ENCODE results near the gene DYNLT2B.
"Not testable (repeated sequence)": the region's sequence is repeated elsewhere in the genome, so short reads cannot be mapped to it uniquely, and the experiment has no call there.

Gene DYNLT2B

DNA sequence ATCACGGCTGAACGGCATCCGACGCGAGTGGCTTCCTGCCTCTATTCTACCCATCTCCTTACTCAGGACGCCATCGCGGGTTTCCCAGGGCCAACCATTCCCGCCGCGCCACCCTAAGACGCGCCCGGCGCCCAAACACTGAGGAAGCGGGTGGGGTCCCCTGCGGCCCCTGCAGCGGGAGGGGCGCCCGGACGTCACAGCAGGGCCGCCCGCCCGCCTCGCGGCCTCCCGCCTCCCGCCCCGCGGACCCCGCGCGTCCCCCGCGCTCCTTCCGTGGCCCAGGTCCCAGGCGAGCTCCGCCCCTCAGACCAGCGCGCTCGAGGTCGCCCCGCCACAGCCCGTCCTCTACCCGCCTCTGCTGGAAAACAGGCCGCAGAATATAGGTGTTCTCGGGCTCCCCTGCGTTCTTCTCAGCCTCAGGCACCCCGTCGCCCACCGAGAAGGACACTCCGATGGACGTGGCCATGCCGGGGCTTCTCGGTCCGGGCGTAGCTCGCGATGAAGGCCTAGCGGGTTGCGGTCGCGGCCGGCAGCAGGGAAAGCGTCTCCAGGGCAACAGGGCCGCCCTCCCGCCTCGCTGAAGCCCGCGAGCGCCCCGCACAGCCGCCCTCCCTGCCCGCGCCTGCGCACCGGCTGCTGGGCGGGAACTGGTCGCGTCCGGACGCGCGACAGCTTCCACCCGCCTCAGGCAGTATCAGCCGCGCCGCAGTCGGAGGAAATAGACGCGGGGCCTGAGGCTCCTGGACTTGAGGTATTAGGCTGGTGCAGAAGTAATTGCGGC lies at the start of gene DYNLT2B:
TSS of gene DYNLT2B (minus strand) at position 554 of the 781 bp plus-strand sequence. CDS start at position 466, 88 bp downstream.
- H3K4me3 ChIP-seq (ENCODE audit: low read depth, low read length), result peak within 1 kb of the TSS; percentile 80

DNA sequence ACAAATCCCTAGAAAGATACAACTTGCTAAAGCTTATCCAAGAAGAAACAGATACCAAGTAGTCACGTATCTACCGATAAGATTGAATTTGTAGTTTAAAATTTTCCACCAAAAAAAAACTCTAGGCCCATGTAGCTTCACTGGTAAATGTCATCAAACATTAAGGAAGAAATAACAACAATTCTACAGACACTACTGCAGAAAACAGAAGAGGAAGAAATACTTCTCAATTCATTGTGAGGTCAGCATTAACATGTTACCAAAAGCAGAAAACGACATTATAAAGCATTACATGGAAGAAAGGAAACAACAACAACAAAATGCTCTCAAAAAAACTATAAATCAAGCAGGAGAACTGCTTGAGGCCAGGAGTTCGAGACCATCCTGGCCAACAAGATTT lies 47.7 kb upstream of the DYNLT2B start:
- no peak overlapping the region for H3K4me3 ChIP-seq (ENCODE audit: low read depth, low read length)

DNA sequence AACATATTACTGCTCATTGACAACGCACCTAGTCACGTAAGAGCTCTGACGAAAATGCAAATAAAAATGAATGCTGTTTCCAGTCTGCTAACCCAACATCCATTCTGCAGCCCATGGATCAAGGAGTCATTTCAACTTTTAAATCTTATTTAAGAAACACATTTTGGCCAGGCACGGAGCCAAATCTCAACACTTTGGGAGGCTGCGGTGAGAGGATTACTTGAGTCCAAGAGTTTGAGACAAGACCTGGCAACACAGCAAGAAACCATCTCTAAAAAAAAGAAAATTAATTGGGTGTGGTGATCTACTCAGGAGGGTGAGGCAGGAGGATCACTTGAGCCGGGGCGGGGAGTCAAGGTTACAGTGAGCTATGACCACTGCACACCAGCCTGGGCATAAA lies 42.5 kb upstream of the DYNLT2B start:
- H3K4me3 ChIP-seq (ENCODE audit: low read depth, low read length), result no peak overlapping the region

DNA sequence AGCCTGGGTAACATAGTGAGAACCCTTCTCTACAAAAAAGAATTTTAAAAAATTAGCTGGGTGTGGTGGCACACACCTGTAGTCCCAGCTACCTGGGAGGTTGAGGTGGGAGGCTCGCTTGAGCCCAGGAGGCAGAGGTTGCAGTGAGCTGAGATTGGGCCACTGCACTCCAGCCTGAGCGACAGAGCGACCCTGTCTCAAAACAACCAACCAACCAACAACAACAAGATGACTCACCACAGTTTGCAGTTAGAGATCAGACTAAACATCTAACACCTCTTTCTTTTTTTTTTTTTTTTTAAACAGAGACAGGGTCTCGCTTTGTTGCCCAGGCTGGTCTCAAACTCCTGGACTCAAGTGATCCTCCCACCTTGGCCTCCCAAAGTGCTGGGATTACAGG lies 40.5 kb upstream of the DYNLT2B start:
- H3K4me3 ChIP-seq (ENCODE audit: low read depth, low read length), result not testable (repeated sequence)

DNA sequence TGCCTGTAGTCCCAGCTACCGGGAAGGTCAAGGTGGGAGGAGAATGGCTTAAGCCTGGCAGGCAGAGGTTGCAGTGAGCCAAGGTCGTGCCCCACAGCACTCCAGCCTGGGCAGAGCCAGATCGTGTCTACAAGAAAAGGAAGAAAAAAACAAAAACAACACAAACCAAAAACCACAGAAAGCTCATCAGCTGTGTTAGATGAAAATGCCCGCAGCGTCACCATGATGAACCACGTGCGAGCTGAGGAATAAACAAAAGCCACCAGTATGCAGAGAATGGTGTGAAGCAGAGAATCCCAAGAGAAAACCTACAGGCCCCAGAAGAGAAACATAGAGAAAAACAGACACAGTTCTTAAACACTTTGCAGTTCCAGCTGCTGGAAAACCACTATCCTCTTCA lies 39.9 kb upstream of the DYNLT2B start:
- H3K4me3 ChIP-seq (ENCODE audit: low read depth, low read length), result no peak overlapping the region

DNA sequence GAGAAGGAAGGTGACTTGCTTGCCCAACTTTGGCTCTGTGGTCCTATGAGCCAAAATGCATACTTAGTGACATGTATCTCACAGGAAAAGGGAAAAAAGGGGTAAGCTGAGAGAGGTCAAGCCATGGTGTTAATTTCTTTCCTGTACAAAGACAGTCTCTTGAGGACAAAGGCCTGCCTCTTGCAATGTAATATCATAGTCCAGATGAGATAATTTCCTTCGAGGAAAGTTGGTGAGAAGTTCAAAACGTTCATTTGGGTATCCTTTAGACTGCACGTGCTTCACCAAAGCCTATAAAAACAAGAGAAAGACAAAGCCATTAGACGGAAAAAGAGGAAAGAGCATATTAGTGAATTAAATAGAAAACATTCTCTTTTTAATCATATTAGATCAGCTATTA lies 38.5 kb upstream of the DYNLT2B start:
- no peak overlapping the region for H3K4me3 ChIP-seq (ENCODE audit: low read depth, low read length)

DNA sequence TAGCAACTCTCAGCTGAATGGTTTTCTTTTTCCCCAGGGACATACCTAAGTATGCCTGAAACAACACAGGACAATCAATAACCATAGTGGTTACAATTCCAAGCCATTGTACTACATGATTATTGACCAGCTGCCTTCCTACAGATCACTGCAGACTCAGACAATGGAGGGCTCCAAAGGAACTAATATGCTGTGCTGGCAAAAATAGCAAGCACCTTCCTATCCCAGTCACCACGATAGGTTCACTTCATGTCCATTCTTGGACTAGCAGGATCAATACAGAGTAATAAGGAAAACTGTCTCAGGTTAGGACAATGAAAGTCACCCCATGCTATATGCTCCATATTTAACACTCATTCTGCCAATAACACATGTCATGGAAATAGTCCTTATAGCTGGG lies 37.6 kb upstream of the DYNLT2B start:
- no peak overlapping the region for H3K4me3 ChIP-seq (ENCODE audit: low read depth, low read length)

DNA sequence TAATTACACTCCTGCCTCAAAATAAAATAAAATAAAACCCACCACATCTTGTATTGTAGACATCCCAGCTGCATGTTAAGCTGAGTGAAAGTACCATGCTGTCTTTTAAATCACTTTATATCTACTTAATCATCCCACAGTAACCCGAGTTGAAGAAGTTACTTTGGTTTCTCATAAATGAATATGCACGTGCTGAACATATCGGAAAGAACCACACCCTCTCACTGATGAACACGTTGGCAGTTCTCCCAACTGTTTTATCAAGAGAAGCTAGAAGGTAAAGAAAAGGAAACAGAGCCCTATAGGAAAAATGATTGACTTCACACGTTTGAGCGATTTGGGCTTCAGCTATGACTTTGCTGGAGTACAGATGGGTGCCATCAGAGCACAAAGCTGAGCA lies 36.1 kb upstream of the DYNLT2B start:
- H3K4me3 ChIP-seq (ENCODE audit: low read depth, low read length), result no peak overlapping the region

DNA sequence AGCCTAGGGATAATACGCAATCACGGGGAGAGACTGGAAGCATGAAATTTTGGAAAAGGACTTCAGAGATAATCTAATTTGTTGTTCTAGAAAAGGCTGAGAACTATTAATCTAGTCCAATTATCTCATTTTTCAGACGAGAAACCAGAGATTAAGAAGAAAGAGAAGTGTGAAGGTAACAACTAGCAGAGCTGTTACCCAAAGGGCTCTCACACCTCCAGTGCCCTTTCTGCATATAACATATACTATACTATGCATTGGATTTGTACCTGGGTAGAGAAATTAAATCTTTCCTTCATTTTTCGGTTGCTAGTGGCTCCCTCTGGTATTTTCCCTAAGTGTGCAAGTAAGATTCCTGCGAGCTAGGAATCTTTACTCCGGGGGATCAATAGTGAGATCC lies 33.5 kb upstream of the DYNLT2B start:
- no peak overlapping the region for H3K4me3 ChIP-seq (ENCODE audit: low read depth, low read length)

DNA sequence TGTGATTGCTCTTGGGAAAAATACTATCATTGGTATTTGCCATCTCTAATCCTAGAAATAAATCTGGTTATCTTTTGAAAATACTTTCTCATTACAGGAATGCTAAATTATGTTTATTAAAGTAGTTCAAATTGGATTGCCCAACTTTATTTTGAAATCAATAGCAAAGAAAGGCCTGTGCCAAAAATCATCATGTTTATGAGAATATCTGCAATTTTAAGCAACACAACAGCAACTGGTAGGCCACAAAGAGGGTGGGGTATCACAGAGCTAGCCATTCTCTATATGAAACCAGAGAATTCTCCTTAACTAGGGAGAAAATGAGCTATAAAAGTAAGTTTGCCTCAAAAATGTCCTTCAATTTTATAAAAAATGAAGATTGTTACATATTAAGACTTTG lies 32.0 kb upstream of the DYNLT2B start:
- no peak overlapping the region for H3K4me3 ChIP-seq (ENCODE audit: low read depth, low read length)

DNA sequence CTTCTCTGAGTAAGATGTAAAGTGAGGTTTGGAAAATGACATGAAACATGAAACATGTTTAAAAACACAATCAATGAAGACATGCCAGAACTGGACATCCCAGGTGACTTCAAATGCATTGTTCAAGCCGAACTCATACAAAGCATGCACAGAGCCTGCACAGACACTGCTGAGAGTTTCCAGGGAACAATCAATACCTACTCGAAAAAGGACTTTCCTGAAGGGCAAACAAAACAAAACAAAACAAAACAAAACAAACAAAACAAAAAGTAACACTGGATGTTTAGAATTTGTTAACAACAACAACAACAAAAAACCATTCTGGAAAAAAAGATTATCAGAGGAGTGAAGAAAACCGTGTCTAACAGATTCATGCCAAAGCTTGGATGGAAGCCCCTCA lies 30.7 kb upstream of the DYNLT2B start:
- no peak overlapping the region for H3K4me3 ChIP-seq (ENCODE audit: low read depth, low read length)

DNA sequence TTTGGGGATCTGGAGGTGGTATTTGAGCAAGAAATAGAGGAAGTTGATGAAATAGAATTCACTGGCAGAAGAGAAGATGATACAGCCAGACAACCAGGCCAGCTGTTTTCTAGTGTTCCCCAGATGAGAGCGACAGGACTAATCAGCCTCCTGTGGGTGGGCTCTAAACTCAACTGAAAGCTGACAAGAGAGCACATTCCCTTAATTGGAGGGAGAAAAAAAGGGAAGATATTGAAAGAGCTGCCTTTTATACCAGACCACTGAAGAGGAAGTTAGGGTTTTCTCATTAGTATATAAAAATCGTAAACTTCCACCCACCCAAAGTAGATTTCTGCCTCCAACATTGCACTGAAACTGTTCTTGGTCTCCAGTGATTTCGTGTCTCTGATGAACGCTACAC lies 26.6 kb upstream of the DYNLT2B start:
- no peak overlapping the region for H3K4me3 ChIP-seq (ENCODE audit: low read depth, low read length)

DNA sequence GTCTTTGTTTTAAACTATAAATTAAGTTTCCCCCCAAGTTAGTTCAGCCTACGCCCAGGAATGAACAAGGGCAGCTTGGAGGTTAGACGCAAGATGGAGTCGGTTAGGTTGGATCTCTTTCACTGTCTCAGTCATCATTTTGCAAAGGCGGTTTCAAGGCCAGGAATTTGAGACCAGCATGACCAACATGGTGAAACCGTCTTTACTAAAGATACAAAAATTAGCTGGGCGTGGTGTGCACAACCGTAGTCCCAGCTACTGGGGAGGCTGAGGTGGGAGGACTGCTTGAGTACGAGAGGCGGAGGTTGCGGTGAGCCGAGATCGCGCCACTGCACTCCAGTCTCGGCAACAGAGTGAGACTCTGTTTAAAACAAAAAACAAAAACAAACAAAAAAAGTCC lies 25.9 kb upstream of the DYNLT2B start:
- H3K4me3 ChIP-seq (ENCODE audit: low read depth, low read length), result not testable (repeated sequence)

DNA sequence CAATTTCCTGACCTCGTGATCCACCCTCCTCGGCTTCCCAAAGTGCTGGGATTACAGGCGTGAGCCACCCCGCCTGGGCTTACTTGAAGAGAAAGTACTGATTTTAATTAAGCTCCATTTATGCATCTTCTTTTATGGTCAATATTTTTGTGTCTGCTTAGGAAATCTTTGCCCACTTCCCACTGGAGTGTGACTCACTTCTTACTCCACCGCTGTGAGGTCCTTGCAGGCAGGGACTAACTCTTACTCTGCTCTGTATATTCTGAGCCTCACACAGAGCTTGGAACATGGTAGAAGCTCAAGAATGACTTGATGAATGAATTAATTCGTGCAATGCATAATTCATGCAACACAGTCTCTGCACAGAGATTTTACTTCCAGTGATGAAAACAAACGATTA lies 23.1 kb upstream of the DYNLT2B start:
- no peak overlapping the region for H3K4me3 ChIP-seq (ENCODE audit: low read depth, low read length)

DNA sequence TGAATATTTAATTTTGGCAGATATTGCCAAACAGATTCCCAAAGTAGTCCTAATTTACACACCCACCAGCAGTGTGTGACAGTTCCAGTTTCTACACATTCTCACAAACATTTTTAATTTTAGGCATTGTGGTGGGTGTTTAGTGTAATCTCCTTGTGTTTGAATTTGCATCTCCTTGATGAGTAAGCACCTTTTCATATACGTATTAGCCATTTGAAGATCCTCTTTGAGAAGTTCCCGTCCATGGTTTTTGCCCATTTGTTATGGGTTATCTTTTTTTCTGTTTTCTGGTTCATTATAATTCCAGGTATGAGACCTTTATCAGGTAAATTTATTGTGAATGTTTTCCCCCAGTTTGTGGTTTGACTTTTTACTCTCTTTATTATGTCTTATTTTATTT lies 22.4 kb upstream of the DYNLT2B start:
- no peak overlapping the region for H3K4me3 ChIP-seq (ENCODE audit: low read depth, low read length)

DNA sequence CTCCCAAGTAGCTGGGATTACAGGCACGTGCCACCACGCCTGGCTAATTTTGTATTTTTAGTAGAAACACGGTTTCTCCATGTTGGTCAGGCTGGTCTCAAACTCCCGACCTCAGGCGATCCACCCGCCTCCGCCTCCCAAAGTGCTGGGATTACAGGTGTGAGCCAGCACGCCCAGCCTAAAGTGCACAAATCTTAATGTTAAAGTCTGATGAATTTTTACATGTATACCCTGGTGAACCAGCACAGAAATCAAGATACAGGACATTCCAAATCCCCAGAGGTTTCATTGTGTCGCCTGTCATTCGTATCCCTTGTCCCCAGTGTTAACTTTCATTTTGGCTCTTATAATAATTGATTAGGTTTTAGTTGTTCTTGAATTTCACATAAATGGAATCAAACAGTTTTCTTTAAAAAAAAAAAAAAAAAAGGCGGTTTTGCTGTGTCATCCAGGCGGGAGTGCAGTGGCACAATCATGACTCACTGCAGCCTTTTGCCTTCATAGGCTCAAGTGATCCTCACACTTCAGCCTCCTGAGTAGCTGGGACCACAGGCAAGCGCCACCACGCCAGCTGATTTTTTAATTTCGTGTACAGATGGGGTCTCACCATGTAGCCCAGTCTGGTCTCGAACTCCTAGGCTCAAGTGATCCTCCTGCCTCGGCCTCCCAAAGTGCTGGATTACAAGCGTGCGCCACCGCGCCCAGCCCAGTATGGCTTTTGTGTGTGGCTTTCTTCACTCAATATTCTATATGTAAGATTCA lies 21.6 kb upstream of the DYNLT2B start:
- H3K4me3 ChIP-seq (ENCODE audit: low read depth, low read length), result no peak overlapping the region

DNA sequence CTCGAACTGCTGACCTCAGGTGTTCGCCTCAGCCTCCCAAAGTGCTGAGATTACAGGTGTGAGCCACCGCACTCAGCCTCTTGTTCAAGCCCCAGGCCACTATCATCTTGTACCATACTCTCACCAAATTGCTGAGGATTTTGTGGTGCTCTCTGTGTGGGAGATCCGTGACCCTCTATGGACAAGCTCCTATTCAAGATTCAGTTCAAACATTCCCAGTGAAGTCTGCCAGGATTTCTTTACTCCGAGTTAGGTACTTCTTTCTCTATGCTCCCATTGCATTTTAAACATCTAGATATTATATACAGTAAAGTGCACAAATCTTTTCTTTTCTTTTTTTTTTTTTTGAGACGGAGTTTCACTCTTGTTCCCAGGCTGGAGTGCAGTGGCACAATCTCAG lies 21.0 kb upstream of the DYNLT2B start:
- no peak overlapping the region for H3K4me3 ChIP-seq (ENCODE audit: low read depth, low read length)

DNA sequence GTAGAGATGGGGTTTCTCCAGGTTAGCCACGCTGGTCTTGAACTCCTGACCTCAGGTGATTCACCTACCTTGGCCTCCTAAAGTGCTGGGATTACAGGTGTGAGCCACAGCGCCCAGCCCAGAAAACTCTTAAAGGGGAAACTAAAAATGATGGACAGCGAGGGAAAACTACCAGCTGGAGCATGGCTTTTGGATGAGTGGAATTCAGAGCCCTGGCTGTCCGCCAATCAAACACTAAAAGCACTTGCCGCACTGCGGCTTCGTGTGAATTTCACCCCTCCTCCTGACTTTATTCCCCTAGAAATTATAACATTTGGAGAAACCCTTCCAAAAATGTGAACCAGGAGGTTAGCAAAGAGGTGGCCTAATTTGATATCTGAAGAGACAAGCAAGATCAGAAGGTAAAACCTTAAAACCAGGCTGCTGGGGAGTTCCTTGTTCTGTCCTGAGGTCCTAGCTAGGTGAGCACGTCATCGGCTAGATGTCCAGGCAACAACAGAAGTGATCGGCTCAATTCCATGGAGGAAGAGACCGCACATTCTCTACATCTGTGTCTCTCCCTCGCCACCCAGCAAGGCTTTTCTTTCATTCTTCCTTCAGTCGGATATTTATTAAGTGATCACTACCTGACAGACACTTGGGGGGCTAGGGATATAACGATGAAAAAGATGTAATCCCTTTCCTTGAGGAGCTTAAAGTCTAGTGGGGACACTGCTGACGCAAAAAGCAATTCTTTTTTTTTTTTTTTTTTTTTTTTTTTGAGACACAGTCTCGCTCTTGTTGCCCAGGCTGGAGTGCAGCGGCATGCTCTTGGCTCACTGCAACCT lies 18.5 kb upstream of the DYNLT2B start:
- H3K4me3 ChIP-seq (ENCODE audit: low read depth, low read length), result no peak overlapping the region

DNA sequence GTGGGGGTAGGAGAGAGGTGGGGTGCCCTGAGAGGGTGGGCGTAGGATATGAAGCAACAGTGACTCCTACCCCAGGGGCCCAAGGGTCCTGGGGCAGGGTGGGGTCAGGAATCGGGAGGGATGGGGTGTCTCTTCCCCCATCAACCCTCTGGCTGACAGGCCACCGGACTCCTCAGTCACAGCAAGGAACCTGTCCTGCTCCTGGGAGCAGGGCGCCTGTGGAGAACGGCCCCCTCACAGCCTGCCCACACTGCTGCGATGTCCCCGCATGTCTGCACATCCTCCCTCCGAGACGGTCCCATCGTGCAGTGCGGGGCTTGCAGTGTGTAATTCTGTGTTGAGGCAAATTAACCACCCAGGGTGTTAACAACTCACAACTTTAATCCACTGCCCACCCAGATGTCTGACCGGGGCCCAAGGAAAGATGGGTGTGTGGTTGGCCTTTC lies 17.5 kb upstream of the DYNLT2B start:
- H3K4me3 ChIP-seq (ENCODE audit: low read depth, low read length), result no peak overlapping the region

DNA sequence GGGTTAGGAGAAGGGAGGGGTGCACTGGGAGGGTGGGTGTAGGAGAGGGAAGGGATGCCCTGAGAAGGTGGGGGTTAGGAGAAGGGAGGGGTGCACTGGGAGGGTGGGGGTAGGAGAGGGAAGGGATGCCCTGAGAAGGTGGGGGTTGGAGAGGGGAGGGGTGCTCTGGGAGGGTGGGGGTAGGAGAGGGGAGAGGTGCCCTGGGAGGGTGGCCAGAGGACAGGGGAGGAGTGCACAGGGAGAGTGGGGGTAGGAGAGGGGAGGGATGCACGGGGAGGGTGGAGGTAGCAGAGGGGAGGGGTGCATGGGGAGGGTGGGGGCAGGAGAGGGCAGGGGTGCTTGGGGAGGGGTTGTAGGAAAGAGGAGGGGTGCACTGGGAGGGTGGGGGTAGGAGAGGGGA lies 16.9 kb upstream of the DYNLT2B start:
- H3K4me3 ChIP-seq (ENCODE audit: low read depth, low read length), result no peak overlapping the region

DNA sequence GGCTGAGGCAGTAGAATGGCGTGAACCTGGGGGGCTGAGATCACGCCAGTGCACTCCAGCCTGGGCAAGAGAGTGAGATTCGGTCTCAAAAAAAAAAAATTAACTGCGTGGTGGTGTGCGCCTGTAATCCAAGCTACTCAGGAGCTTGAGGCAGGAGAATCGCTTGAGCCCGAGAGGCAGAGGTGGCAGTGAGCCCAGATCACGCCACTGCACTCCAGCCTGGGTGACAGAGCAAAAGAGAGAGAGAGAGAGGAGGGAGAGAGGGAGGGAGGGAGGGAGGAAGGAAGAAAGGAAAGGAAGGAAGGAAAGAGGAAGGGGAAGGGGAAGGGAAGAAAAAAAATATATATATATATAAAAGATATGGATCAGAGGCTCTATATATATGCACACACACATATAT lies 14.1 kb upstream of the DYNLT2B start:
- no peak overlapping the region for H3K4me3 ChIP-seq (ENCODE audit: low read depth, low read length)

DNA sequence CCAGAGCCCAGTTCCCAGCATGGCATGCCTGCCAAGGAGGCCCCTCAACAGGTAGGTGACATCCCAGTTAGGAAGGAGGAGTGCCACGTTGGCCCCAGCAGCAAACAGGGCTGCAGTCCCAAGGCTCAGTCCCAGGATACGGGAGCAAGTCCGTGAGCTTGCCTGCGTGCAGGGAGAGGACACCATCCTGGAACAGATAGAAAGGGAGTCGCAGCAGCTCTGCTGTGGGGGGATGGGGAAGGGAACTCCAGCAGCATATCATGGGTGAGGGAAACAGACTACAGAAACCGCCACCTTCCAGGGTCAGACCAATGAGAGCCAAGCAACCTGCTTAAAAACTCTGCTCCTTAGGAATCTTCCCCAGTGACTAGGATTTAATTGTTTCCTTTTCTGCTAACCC lies 9.4 kb upstream of the DYNLT2B start:
- H3K4me3 ChIP-seq (ENCODE audit: low read depth, low read length), result no peak overlapping the region
